OCI-LY1 (cell line): Measurements from ENCODE around the gene KIAA1328.

Experiments
- H2AFZ ChIP-seq: fragments of 200-600 bp; sonication (generic), shearing (Covaris generic); 2 replicates; pipeline ENCODE4 v1.6.0; 2014; ENCODE audit warnings: antibody characterized with exemption, mild to moderate bottlenecking, low read length
- H3F3A ChIP-seq: fragments of 200-600 bp; sonication (generic), shearing (Covaris generic); 2 replicates; pipeline ENCODE4 v1.6.0; 2014; ENCODE audit warnings: mild to moderate bottlenecking, antibody characterized with exemption, low read length, moderate library complexity; ENCODE audit not compliant: insufficient read depth
- H3K27ac ChIP-seq: fragments of 200-600 bp; sonication (generic); 2 replicates; pipeline ENCODE4 v1.5.1; 2014; ENCODE audit warnings: low read length, mixed run types, mild to moderate bottlenecking, low read depth; ENCODE audit not compliant: poor library complexity, severe bottlenecking
- H3K27me3 ChIP-seq: fragments of 200-600 bp; sonication (generic); 2 replicates; pipeline ENCODE4 v1.6.0; 2014; ENCODE audit warnings: antibody characterized with exemption, mild to moderate bottlenecking, low read length, moderate library complexity; ENCODE audit not compliant: insufficient read depth
- H3K36me3 ChIP-seq: fragments of 200-600 bp; sonication (generic); 2 replicates; pipeline ENCODE4 v1.6.1; 2014; ENCODE audit warnings: mild to moderate bottlenecking, antibody characterized with exemption, low read length, moderate library complexity, mixed read lengths; ENCODE audit not compliant: insufficient read depth
- H3K4me1 ChIP-seq: fragments of 200-600 bp; sonication (generic); 2 replicates; pipeline ENCODE4 v1.5.1; 2014; ENCODE audit warnings: mild to moderate bottlenecking, low read length, moderate library complexity; ENCODE audit not compliant: insufficient read depth, severe bottlenecking
- H3K4me2 ChIP-seq: fragments of 200-600 bp; sonication (generic), shearing (Covaris generic); 2 replicates; pipeline ENCODE4 v1.6.1; 2014; ENCODE audit warnings: low read length
- H3K4me3 ChIP-seq: fragments of 200-600 bp; sonication (generic); 2 replicates; pipeline ENCODE4 v1.5.1; 2014; ENCODE audit warnings: low read length, low read depth, mild to moderate bottlenecking, mixed read lengths; ENCODE audit not compliant: poor library complexity, severe bottlenecking
- H3K79me2 ChIP-seq: fragments of 200-600 bp; shearing (Covaris generic); 2 replicates; pipeline ENCODE4 v1.6.1; 2016; ENCODE audit warnings: mixed run types, low read length, mixed read lengths; ENCODE audit not compliant: insufficient read depth
- H3K9ac ChIP-seq: fragments of 200-600 bp; sonication (generic), shearing (Covaris generic); 2 replicates; pipeline ENCODE4 v1.6.1; 2014; ENCODE audit warnings: mild to moderate bottlenecking, low read length, mixed read lengths
- H3K9me2 ChIP-seq: fragments of 200-600 bp; sonication (generic), shearing (Covaris generic); 2 replicates; pipeline ENCODE4 v1.6.1; 2014; ENCODE audit warnings: low read depth, mild to moderate bottlenecking, low read length, mixed read lengths
- H3K9me3 ChIP-seq: fragments of 200-600 bp; shearing (Covaris generic); 2 replicates; pipeline ENCODE4 v1.6.1; 2014; ENCODE audit warnings: low read length, mixed read lengths
- H4K20me1 ChIP-seq: fragments of 200-600 bp; sonication (generic), shearing (Covaris generic); 2 replicates; pipeline ENCODE4 v1.6.0; 2016; ENCODE audit warnings: mild to moderate bottlenecking, low read length; ENCODE audit not compliant: insufficient read depth
- EZH2 ChIP-seq: fragments of 200-600 bp; sonication (generic), shearing (Covaris generic); IDR thresholded peaks from 2 replicates; pipeline ENCODE4 v1.8.0; 2017; ENCODE audit warnings: borderline replicate concordance, mixed run types, mild to moderate bottlenecking, antibody characterized with exemption, low read length, moderate library complexity, mixed read lengths
- TF ChIP-seq, protein P1 (sequence below): fragments of 200-600 bp; sonication (generic), shearing (Covaris generic); IDR thresholded peaks from 2 replicates; pipeline ENCODE4 v1.5.1; 2017; ENCODE audit warnings: mild to moderate bottlenecking, antibody characterized with exemption, low read length, moderate library complexity, mixed read lengths

The KIAA1328 gene

DNA sequence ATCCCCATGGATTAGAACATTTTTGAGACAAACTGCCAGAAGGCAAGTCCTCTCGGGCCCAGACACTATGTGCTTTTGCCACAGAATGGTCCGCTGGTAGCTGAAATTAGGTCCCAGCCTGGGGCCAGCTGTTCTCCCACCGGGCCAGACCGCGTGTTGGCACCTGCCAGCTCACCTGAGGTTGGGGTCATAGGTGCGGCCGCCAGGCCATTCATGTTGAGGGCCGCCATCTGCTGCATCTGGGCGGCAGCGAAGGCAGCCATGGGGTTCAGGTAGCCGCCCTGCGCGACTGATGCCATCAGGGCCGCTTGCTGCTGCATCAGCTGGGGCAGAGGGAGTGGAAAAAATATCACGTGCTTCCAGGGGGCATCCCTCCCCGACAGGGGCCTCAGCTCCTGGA, 443.9 kb downstream of the KIAA1328 start:
- Histone ChIP-seq H3K4me1 (no peaks in the 10 kb centered on the region), H3K4me3 (no peak overlapping the region), H4K20me1 (no peaks in the 10 kb centered on the region), H3F3A (no peaks in the 10 kb centered on the region), H3K27ac (no peak overlapping the region), H3K79me2 (no peaks in the 10 kb centered on the region), H2AFZ (no peak overlapping the region), H3K27me3 (no peaks in the 10 kb centered on the region), H3K9me2 (no peaks in the 10 kb centered on the region), H3K9me3 (no peaks in the 10 kb centered on the region), H3K4me2 (no peak overlapping the region), H3K36me3 (no peaks in the 10 kb centered on the region), H3K9ac (no peak overlapping the region)
- TF ChIP-seq, protein P1, sequence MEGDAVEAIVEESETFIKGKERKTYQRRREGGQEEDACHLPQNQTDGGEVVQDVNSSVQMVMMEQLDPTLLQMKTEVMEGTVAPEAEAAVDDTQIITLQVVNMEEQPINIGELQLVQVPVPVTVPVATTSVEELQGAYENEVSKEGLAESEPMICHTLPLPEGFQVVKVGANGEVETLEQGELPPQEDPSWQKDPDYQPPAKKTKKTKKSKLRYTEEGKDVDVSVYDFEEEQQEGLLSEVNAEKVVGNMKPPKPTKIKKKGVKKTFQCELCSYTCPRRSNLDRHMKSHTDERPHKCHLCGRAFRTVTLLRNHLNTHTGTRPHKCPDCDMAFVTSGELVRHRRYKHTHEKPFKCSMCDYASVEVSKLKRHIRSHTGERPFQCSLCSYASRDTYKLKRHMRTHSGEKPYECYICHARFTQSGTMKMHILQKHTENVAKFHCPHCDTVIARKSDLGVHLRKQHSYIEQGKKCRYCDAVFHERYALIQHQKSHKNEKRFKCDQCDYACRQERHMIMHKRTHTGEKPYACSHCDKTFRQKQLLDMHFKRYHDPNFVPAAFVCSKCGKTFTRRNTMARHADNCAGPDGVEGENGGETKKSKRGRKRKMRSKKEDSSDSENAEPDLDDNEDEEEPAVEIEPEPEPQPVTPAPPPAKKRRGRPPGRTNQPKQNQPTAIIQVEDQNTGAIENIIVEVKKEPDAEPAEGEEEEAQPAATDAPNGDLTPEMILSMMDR = no peak
- TF ChIP-seq EZH2 = no peak

DNA sequence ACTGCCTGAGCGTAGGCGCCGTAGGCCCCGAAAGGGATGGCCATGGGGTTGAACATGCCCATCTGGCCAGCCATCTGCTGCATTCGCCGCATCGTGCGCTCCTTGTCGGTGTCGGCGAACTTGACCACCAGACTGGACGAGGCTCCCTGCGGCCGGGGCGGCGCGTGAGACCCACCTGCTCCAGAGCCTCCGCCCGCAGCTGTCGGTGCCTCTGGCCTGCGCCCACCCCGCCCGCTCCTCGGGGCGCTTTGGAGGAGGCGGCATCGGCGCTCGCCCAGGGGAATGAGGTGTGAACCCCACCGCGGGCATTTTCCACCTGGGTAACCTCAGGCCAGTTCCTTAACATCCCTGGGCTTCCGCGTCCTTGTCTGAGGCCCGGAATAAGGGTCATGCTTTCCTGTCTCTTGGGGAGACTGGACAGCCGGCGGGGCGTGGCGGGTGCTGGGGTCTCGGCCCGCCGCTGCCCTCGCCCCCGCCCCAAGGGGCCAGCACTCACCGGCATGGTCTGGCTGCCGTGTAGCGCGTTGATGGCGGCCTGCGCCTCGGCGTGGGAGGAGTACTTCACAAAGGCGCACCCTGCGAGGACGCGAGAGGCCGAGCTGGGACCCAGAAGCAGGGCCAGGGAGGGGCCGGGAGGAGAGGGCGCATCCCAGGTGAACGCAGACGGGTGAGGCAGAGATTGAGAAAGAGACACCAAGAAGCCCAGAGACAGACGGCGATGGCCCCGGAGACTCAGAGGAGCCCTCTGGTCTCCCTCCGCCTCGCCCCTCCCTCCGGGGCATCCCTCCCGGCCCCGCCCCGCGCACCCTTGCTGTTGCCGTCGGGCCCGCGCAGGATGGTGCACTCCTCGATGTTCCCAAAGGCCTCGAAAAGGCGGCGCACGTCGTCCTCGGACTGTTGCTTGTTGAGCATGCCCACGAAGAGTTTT, 445.6 kb downstream of the KIAA1328 start:
- Histone ChIP-seq H3K9me2 (no peaks in the 10 kb centered on the region), H4K20me1 (no peaks in the 10 kb centered on the region), H3K4me1 (no peaks in the 10 kb centered on the region), H2AFZ (no peak overlapping the region), H3K4me2 (no peak overlapping the region), H3K9me3 (no peaks in the 10 kb centered on the region), H3K4me3 (no peak overlapping the region), H3K79me2 (no peaks in the 10 kb centered on the region), H3K36me3 (no peaks in the 10 kb centered on the region), H3F3A (no peaks in the 10 kb centered on the region), H3K27ac (no peak overlapping the region), H3K27me3 (no peaks in the 10 kb centered on the region), H3K9ac (no peak overlapping the region)
- TF ChIP-seq, protein P1 = no peak
- no peak for TF ChIP-seq EZH2

DNA sequence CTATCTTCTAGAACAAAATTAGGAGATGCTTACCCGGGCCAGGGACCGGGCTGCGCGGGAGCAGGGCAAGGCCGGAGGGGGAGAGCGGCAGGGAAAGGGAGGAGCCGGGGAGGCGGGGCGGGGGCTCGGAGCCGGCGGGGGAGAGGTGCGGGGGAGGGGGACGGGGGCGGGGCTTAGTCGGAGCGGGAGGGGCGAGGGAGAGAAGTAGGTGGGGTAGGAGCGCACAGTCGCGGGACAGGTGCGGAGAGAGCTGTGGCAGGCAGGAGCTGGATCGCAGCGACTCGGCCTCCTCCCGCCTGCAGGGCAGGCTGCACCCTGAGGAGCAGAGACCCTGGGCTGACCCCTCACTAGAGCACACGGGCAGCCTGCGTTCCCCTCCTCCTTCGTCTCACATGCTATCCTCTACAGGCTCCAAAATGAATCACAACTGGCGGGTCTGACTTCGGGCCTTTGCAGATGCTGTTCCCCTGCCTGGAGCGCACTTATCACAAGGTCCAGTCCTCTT, 446.4 kb downstream of the KIAA1328 start:
- Histone ChIP-seq H3K9me2 (no peaks in the 10 kb centered on the region), H3K9ac (no peak overlapping the region), H3K79me2 (no peaks in the 10 kb centered on the region), H3K27ac (no peak overlapping the region), H3K36me3 (no peaks in the 10 kb centered on the region), H3K4me2 (no peak overlapping the region), H4K20me1 (no peaks in the 10 kb centered on the region), H3K4me3 (no peak overlapping the region), H2AFZ (no peak overlapping the region), H3K4me1 (no peaks in the 10 kb centered on the region), H3F3A (no peaks in the 10 kb centered on the region), H3K9me3 (no peaks in the 10 kb centered on the region), H3K27me3 (no peaks in the 10 kb centered on the region)
- TF ChIP-seq EZH2 = no peak
- TF ChIP-seq, protein P1 = no peak
